Coronary artery (tissue), 2 donors: Measurements from ENCODE around the gene ANO2.

ENCODE experiments used
- DNase-seq: peaks from one replicate; pipeline ENCODE4 v3.0.0-alpha.2; 2017; ENCODE audit warnings: low spot score
- H3K27ac ChIP-seq, 2 donors: fragments of 200-600 bp; sonication (generic); one replicate each; pipeline ENCODE4 v1.5.1; 2016 to 2019
- H3K4me3 ChIP-seq: fragments of 200-600 bp; sonication (generic); 2 replicates; pipeline ENCODE4 v1.5.1; 2016; ENCODE audit warnings: mild to moderate bottlenecking, moderate library complexity
- CTCF ChIP-seq: fragments of 200-600 bp; sonication (generic); IDR thresholded peaks from one replicate; pipeline ENCODE4 v1.5.1; 2019; ENCODE audit warnings: antibody characterized with exemption

ANO2 gene

GRCh38 chr12:5571115-5571514 lies 373.9 kb downstream of the ANO2 start:
- no peak for TF ChIP-seq CTCF
- peak overlapping the region; percentile 31 for H3K4me3 ChIP-seq

GRCh38 chr12:5570416-5570815 lies 374.6 kb downstream of the ANO2 start:
- Histone ChIP-seq H3K27ac (no peak overlapping the region), H3K4me3 (no peak overlapping the region)
- DNase-seq: no peak
- TF ChIP-seq CTCF: no peak

More at GRCh38 chr12:5571115-5571514, 373.9 kb downstream of the ANO2 start:
- H3K27ac ChIP-seq: peak overlapping the region in 1 of 2 donors; percentile 24
- DNase-seq: no peak

GRCh38 chr12:5568325-5568981 lies 376.6 kb downstream of the ANO2 start:
- Histone ChIP-seq H3K4me3 (no peak overlapping the region), H3K27ac (no peak overlapping the region)
- TF ChIP-seq CTCF: no peak
- DNase-seq: no peak

- H3K4me3 ChIP-seq: no peak overlapping the region
- no peak for DNase-seq
- H3K27ac ChIP-seq: no peak overlapping the region
- no peak for TF ChIP-seq CTCF
Measured at GRCh38 chr12:5567016-5567725, 377.9 kb downstream of the ANO2 start.

GRCh38 chr12:5565933-5566599 lies 379.0 kb downstream of the ANO2 start:
- TF ChIP-seq CTCF: no peak
- no peak overlapping the region for H3K27ac ChIP-seq
- no peak for DNase-seq
- no peak overlapping the region for H3K4me3 ChIP-seq

GRCh38 chr12:5562581-5562980 lies 382.5 kb downstream of the ANO2 start:
- TF ChIP-seq CTCF: no peak
- no peak for DNase-seq
- Histone ChIP-seq H3K27ac (no peak overlapping the region), H3K4me3 (no peak overlapping the region)
